Endothelial cell of umbilical vein (primary cell): ENCODE data around the gene GRXCR1. TPM values are rescaled to one million over a fixed set of nuclear protein-coding genes. Genes with fewer than 3 reads are reported as not detected.

ENCODE experiments used
- BruUV-seq: library from RNA; stranded (reverse); fragments of 400-500 nt; replicated peaks from 2 replicates; lab custom pipeline; 2021; lab: Mats Ljungman, UMichigan
- CTCF ChIA-PET: fragments of 300-600, 350-600 bp; sonication (Branson Sonifier 250); formaldehyde crosslinking; loops from one replicate; lab custom pipeline; 2021; ENCODE audit warnings: antibody characterized with exemption, inconsistent platforms; lab: Charles Lee
- POLR2A ChIA-PET: fragments of 300-600, 350-600 bp; sonication (Branson Sonifier 250); formaldehyde crosslinking; loops from one replicate; lab custom pipeline; 2021; ENCODE audit warnings: antibody characterized with exemption, inconsistent platforms; lab: Charles Lee
- DNase-seq: peaks from one replicate; pipeline ENCODE4 v3.0.0-alpha.2; 2011; ENCODE audit warnings: low read depth, low spot score
- FAIRE-seq: peaks from 2 replicates; lab custom pipeline; 2011; peaks lifted over from hg19 to GRCh38; lab: Jason Lieb, UNC
- H2AFZ ChIP-seq: 2 replicates; pipeline ENCODE4 v1.6.0; 2012; ENCODE audit warnings: low read depth, low read length, control low read depth, inconsistent platforms
- H3K27ac ChIP-seq: 2 replicates; pipeline ENCODE4 v1.5.1; 2011; ENCODE audit warnings: low read depth, mild to moderate bottlenecking, control low read depth, low read length, moderate library complexity; ENCODE audit not compliant: insufficient read depth
- H3K27me3 ChIP-seq, 2 experiments: 2 replicates each; pipeline versions ENCODE4 v1.6.0 to v1.6.1; 2011; ENCODE audit warnings: low read length in 2 of 2, mixed read lengths in 1 of 2; ENCODE audit not compliant: control insufficient read depth in 2 of 2, insufficient read depth in 2 of 2
- H3K36me3 ChIP-seq, 2 experiments: 2 replicates in 1 of 2; 3 replicates in 1 of 2; pipeline ENCODE4 v1.5.1; 2011; ENCODE audit warnings: low read length in 2 of 2, mild to moderate bottlenecking in 1 of 2, moderate library complexity in 1 of 2; ENCODE audit not compliant: control insufficient read depth in 2 of 2, insufficient read depth in 2 of 2; ENCODE audit errors: extremely low read depth in 1 of 2
- H3K4me1 ChIP-seq: 3 replicates; pipeline ENCODE4 v1.5.1; 2011; ENCODE audit warnings: mild to moderate bottlenecking, low read length; ENCODE audit not compliant: control insufficient read depth, insufficient read depth; ENCODE audit errors: extremely low read depth
- H3K4me2 ChIP-seq: 2 replicates; pipeline ENCODE4 v1.6.1; 2011; ENCODE audit warnings: low read length, control low read depth, mixed read lengths; ENCODE audit not compliant: insufficient read depth
- H3K4me3 ChIP-seq, 3 experiments: fragments of 200-600 bp in 1 of 3; sonication (generic), shearing (Covaris generic) in 1 of 3; replicated peaks in 1 of 3; 2 replicates each; pipeline ENCODE4 v1.5.1; 2011 to 2016; ENCODE audit warnings: control low read depth in 3 of 3, low read length in 3 of 3, mild to moderate bottlenecking in 2 of 3, inconsistent platforms in 1 of 3, low read depth in 1 of 3, moderate library complexity in 1 of 3; ENCODE audit not compliant: insufficient read depth in 1 of 3
- H3K79me2 ChIP-seq: 2 replicates; pipeline ENCODE4 v1.6.0; 2012; ENCODE audit warnings: low read length, inconsistent platforms; ENCODE audit not compliant: control insufficient read depth, insufficient read depth
- H3K9ac ChIP-seq: replicated peaks from 2 replicates; pipeline ENCODE3; 2011; ENCODE audit warnings: low read length, control low read depth; ENCODE audit not compliant: insufficient read depth; ENCODE audit errors: extremely low read depth
- H3K9me1 ChIP-seq: replicated peaks from 3 replicates; pipeline ENCODE4 v1.6.0; 2011; ENCODE audit warnings: mild to moderate bottlenecking, low read length; ENCODE audit not compliant: control insufficient read depth, insufficient read depth; ENCODE audit errors: extremely low read depth
- H3K9me3 ChIP-seq: replicated peaks from 2 replicates; pipeline ENCODE4 v1.5.1; 2012; ENCODE audit warnings: low read length, inconsistent platforms; ENCODE audit not compliant: control insufficient read depth, insufficient read depth
- H4K20me1 ChIP-seq: replicated peaks from 2 replicates; pipeline ENCODE3; 2011; ENCODE audit warnings: mild to moderate bottlenecking, low read length; ENCODE audit not compliant: control insufficient read depth, insufficient read depth; ENCODE audit errors: extremely low read depth
- CTCF ChIP-seq, 2 donors: IDR thresholded peaks; 1 replicate in 1 of 2; 2 replicates in 1 of 2; pipeline ENCODE4 v1.5.1; 2011; ENCODE audit warnings: low read length in 2 of 2, mild to moderate bottlenecking in 2 of 2, moderate library complexity in 2 of 2, control low read depth in 1 of 2, inconsistent platforms in 1 of 2, low read depth in 1 of 2; ENCODE audit not compliant: insufficient read depth in 1 of 2; ENCODE audit errors: extremely low read depth in 1 of 2
- EZH2 ChIP-seq: IDR thresholded peaks from 2 replicates; pipeline ENCODE4 v1.6.1; 2012; ENCODE audit warnings: borderline replicate concordance, low read depth, mild to moderate bottlenecking, moderate library complexity, low read length, inconsistent platforms; ENCODE audit not compliant: severe bottlenecking
- FOS ChIP-seq: IDR thresholded peaks from 2 replicates; pipeline ENCODE4 v1.6.1; 2011; ENCODE audit warnings: mild to moderate bottlenecking, low read length, moderate library complexity, borderline replicate concordance; ENCODE audit not compliant: insufficient read depth
- GATA2 ChIP-seq: IDR thresholded peaks from 2 replicates; pipeline ENCODE4 v1.7.0; 2011; ENCODE audit warnings: low read depth, mild to moderate bottlenecking, moderate library complexity, mixed read lengths, low read length; ENCODE audit not compliant: insufficient read length, insufficient read depth
- JUN ChIP-seq: IDR thresholded peaks from 2 replicates; pipeline ENCODE4 v1.6.1; 2011; ENCODE audit warnings: borderline replicate concordance, low read depth; ENCODE audit not compliant: insufficient read length, insufficient read depth
- MYC ChIP-seq: IDR thresholded peaks from one replicate; pipeline ENCODE4 v1.6.1; 2011; ENCODE audit warnings: mild to moderate bottlenecking, low read depth, low read length
- POLR2A ChIP-seq: IDR thresholded peaks from 2 replicates; pipeline ENCODE4 v1.6.1; 2012; ENCODE audit warnings: low read depth, mild to moderate bottlenecking, control low read depth, low read length
- POLR2AphosphoS5 ChIP-seq: IDR thresholded peaks from 2 replicates; pipeline ENCODE4 v1.6.1; 2012; ENCODE audit warnings: low read depth, mild to moderate bottlenecking, control low read depth, low read length, moderate library complexity; ENCODE audit not compliant: insufficient read depth
- dilution Hi-C: fragments of 300-500 bp; cut with MboI; formaldehyde crosslinking; loops from one replicate; pipeline ENCODE4 v1.15.0; 2019; ENCODE audit warnings: low sequenced_read_pairs; ENCODE audit not compliant: extremely low pct_ligation_motif_present
- intact Hi-C: fragments of 100-400 bp; cut with micrococcal nuclease; formaldehyde crosslinking; loops from one replicate; pipeline ENCODE4 v1.10.0; 2022
- polyA plus RNA-seq, 4 experiments: library from polyadenylated mRNA; depleted of rRNA in 3 of 4; stranded (reverse) in 3 of 4; unstranded in 1 of 4; fragments of >200 nt; gene quantifications; 2 replicates each; pipeline versions ENCODE4 v1.2.1 to v1.2.3, GENCODE V29; 2011 to 2012; ENCODE audit warnings: missing spikeins in 1 of 4
- small RNA-seq: library from RNA; depleted of rRNA; stranded (forward); fragments of <200 nt; gene quantifications from one replicate; pipeline ENCODE3, GENCODE V24; 2012; ENCODE audit warnings: low replicate concordance, low read depth; ENCODE audit not compliant: insufficient read depth, insufficient read length
- total RNA-seq: library from RNA; stranded (reverse); gene quantifications from 2 replicates; pipeline ENCODE4 v1.2.3, GENCODE V29; 2021
- TF ChIP-seq, protein P1 (sequence below): IDR thresholded peaks from 2 replicates; pipeline ENCODE4 v1.6.1; 2011; ENCODE audit not compliant: insufficient read depth, insufficient read length

Gene GRXCR1
- total and polyA plus RNA-seq, 2 donors (not counting 3 experiments of a cell fraction or from before 2014, with no cell fraction given): not detected

DNA sequence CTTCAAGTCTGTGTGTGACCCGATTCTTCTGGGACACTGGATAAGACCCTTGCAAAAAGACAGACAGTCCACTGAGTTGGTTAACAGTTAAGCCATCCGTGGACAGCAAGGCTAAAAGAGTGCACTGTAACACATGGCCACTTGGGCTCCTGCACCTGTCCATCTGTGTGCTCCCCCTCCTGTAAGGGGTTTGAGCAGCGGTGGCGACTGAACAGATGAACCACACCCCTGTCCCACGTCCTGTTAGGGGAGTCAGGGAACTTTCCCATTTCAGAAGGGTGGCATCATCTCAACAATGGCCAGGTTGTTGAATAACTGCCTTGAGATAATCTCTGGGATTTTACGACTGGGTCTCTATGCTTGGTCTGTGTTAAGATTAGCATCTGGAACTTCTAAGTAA lies 178.6 kb downstream of the GRXCR1 start:
- no peak overlapping the region for H3K4me2 ChIP-seq
- no peak overlapping the region for H3K9ac ChIP-seq
- ChIA-PET POLR2A (no interaction called here), CTCF (no interaction called here)
- no peaks in the 10 kb centered on the region for H4K20me1 ChIP-seq
- H3K4me1 ChIP-seq: no peaks in the 10 kb centered on the region
- no peak overlapping the region for H2AFZ ChIP-seq
- H3K4me3 ChIP-seq: no peak overlapping the region
- no peak overlapping the region for H3K27ac ChIP-seq
- H3K9me3 ChIP-seq: no peaks in the 10 kb centered on the region
- dilution Hi-C loops: no loop called here
- no peaks in the 10 kb centered on the region for H3K36me3 ChIP-seq
- no peaks in the 10 kb centered on the region for H3K9me1 ChIP-seq
- TF ChIP-seq CTCF (IDR thresholded peaks at IDR 0.05; ENCODE audit: extremely low read depth in 1 of 2, insufficient read depth in 1 of 2, low read depth in 1 of 2, low read length in 2 of 2): no peak
- TF ChIP-seq, protein P1, sequence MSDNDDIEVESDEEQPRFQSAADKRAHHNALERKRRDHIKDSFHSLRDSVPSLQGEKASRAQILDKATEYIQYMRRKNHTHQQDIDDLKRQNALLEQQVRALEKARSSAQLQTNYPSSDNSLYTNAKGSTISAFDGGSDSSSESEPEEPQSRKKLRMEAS: no peak
- TF ChIP-seq JUN: no peak
- TF ChIP-seq GATA2: no peak
- no peak for TF ChIP-seq EZH2
- no peak for TF ChIP-seq FOS
- no peak for TF ChIP-seq MYC
- no peak for TF ChIP-seq POLR2A
- no peak for TF ChIP-seq POLR2AphosphoS5
- intact Hi-C loops: no loop called here
- no peaks in the 10 kb centered on the region for H3K27me3 ChIP-seq
- H3K79me2 ChIP-seq: no peaks in the 10 kb centered on the region
- DNase-seq (no peak), FAIRE-seq (no peak)
- BruUV-seq: no TSS peak

Small RNA genes within 50 kb of the gene (small RNA-seq; reads per million reads assigned to genes)
- not detected for gene RN7SKP82

Other genes starting within 250 kb of the GRXCR1 start
- 1.9 and 11.5 TPM in 2 replicates for gene ATP8A1, start 235.6 kb upstream of the GRXCR1 start, total RNA-seq
- 0.48 and 0.97 TPM in 2 replicates for gene ATP8A1, start 235.6 kb upstream of the GRXCR1 start, polyA plus RNA-seq